IMR-90 (cell line): ENCODE measurements around the gene CIITA. TPM values are rescaled to one million over a fixed set of nuclear protein-coding genes. Genes with fewer than 3 reads are reported as not detected.

ENCODE experiments used
- ATAC-seq: fragments of 200-7000 bp; cut with Tn5 transposase; 2 replicates; pipeline ENCODE4 v1.9.1; 2020; ENCODE audit warnings: low read depth, mild to moderate bottlenecking, moderate library complexity
- BruUV-seq: library from RNA; stranded (reverse); fragments of 400-500 nt; replicated peaks from 2 replicates; lab custom pipeline; 2021; lab: Mats Ljungman, UMichigan
- CTCF ChIA-PET: fragments of 300-600 bp; formaldehyde crosslinking; extraction: SDS; loops from one replicate; lab custom pipeline; 2021; ENCODE audit warnings: antibody characterized with exemption; lab: Yijun Ruan, JAX
- POLR2A ChIA-PET: fragments of 300-600 bp; sonication (Branson Sonifier 250); formaldehyde crosslinking; loops from one replicate; lab custom pipeline; 2022; ENCODE audit warnings: antibody characterized with exemption; ENCODE audit not compliant: unreplicated experiment; lab: Charles Lee
- DNase-seq: peaks from one replicate; pipeline ENCODE4 v3.0.0; 2013
- H2AFZ ChIP-seq: replicated peaks from 2 replicates; pipeline ENCODE3; 2013; ENCODE audit warnings: low read length, mild to moderate bottlenecking; ENCODE audit not compliant: poor library complexity
- H2AK5ac ChIP-seq: 2 replicates; pipeline ENCODE4 v1.6.1; 2013; ENCODE audit warnings: low read depth, low read length, inconsistent platforms
- H2AK9ac ChIP-seq: replicated peaks from 2 replicates; pipeline ENCODE3; 2013; ENCODE audit warnings: mild to moderate bottlenecking, low read depth, low read length, moderate library complexity; ENCODE audit not compliant: poor library complexity
- H2BK120ac ChIP-seq: 2 replicates; pipeline ENCODE4 v1.6.1; 2013; ENCODE audit warnings: low read depth, low read length, inconsistent platforms
- H2BK15ac ChIP-seq: 3 replicates; pipeline ENCODE4 v1.6.1; 2013; ENCODE audit warnings: low read depth, low read length, inconsistent platforms
- H2BK20ac ChIP-seq: 2 replicates; pipeline ENCODE4 v1.6.1; 2013; ENCODE audit warnings: low read depth, mild to moderate bottlenecking, inconsistent platforms, low read length, moderate library complexity
- H2BK5ac ChIP-seq: 2 replicates; pipeline ENCODE4 v1.6.1; 2013; ENCODE audit warnings: mild to moderate bottlenecking, low read depth, low read length, inconsistent platforms; ENCODE audit not compliant: poor library complexity, severe bottlenecking
- H3K14ac ChIP-seq: replicated peaks from 2 replicates; pipeline ENCODE4 v1.6.1; 2013; ENCODE audit warnings: low read depth, low read length, inconsistent platforms
- H3K18ac ChIP-seq: 2 replicates; pipeline ENCODE4 v1.6.1; 2013; ENCODE audit warnings: low read depth, low read length, control low read depth
- H3K23ac ChIP-seq: 2 replicates; pipeline ENCODE4 v1.6.1; 2013; ENCODE audit warnings: low read depth, low read length, inconsistent platforms
- H3K27ac ChIP-seq: 2 replicates; pipeline ENCODE4 v1.5.1; 2013; ENCODE audit warnings: mild to moderate bottlenecking, control low read depth, low read length; ENCODE audit not compliant: insufficient read depth
- H3K27me3 ChIP-seq: 2 replicates; pipeline ENCODE4 v1.6.1; 2013; ENCODE audit warnings: low read length; ENCODE audit not compliant: control insufficient read depth, insufficient read depth
- H3K36me3 ChIP-seq: 2 replicates; pipeline ENCODE4 v1.6.1; 2013; ENCODE audit warnings: low read length, mixed read lengths; ENCODE audit not compliant: control insufficient read depth, insufficient read depth
- H3K4ac ChIP-seq: 2 replicates; pipeline ENCODE4 v1.6.1; 2013; ENCODE audit warnings: low read depth, low read length, inconsistent platforms
- H3K4me1 ChIP-seq: 2 replicates; pipeline ENCODE4 v1.6.1; 2013; ENCODE audit warnings: low read length, mixed read lengths; ENCODE audit not compliant: control insufficient read depth, insufficient read depth
- H3K4me2 ChIP-seq: 2 replicates; pipeline ENCODE4 v1.6.1; 2013; ENCODE audit warnings: low read depth, mild to moderate bottlenecking, control low read depth, low read length, moderate library complexity
- H3K4me3 ChIP-seq: 2 replicates; pipeline ENCODE4 v1.5.1; 2013; ENCODE audit warnings: low read depth, mild to moderate bottlenecking, control low read depth, low read length, moderate library complexity; ENCODE audit not compliant: insufficient read depth
- H3K56ac ChIP-seq: 2 replicates; pipeline ENCODE4 v1.6.1; 2013; ENCODE audit warnings: low read length, inconsistent platforms; ENCODE audit not compliant: insufficient read depth; ENCODE audit errors: extremely low read depth
- H3K79me1 ChIP-seq, 2 experiments: 2 replicates each; pipeline ENCODE4 v1.6.1; 2013; ENCODE audit warnings: low read length in 2 of 2, inconsistent platforms in 1 of 2, low read depth in 1 of 2
- H3K9ac ChIP-seq: 2 replicates; pipeline ENCODE4 v1.6.1; 2013; ENCODE audit warnings: low read depth, low read length, control low read depth
- H3K9me1 ChIP-seq: 2 replicates; pipeline ENCODE4 v1.6.1; 2013; ENCODE audit warnings: low read length, inconsistent platforms; ENCODE audit not compliant: insufficient read depth
- H3K9me3 ChIP-seq: 2 replicates; pipeline ENCODE4 v1.6.1; 2013; ENCODE audit warnings: low read length; ENCODE audit not compliant: control insufficient read depth, insufficient read depth
- H4K20me1 ChIP-seq: 2 replicates; pipeline ENCODE4 v1.6.1; 2013; ENCODE audit warnings: low read length, inconsistent platforms; ENCODE audit not compliant: insufficient read depth
- H4K5ac ChIP-seq: 2 replicates; pipeline ENCODE4 v1.6.1; 2013; ENCODE audit warnings: mild to moderate bottlenecking, low read depth, low read length, control low read depth
- H4K8ac ChIP-seq, 2 experiments: 2 replicates each; pipeline ENCODE4 v1.6.1; 2013; ENCODE audit warnings: low read depth in 2 of 2, low read length in 2 of 2, control low read depth in 1 of 2, inconsistent platforms in 1 of 2
- H4K91ac ChIP-seq: 2 replicates; pipeline ENCODE4 v1.6.1; 2013; ENCODE audit warnings: low read depth, low read length, inconsistent platforms; ENCODE audit not compliant: insufficient read depth
- BHLHE40 ChIP-seq: fragments of 150-350 bp; IDR thresholded peaks from 2 replicates; pipeline ENCODE4 v1.6.1; 2016; ENCODE audit warnings: mild to moderate bottlenecking, low read depth, low read length
- CEBPB ChIP-seq: IDR thresholded peaks from 2 replicates; pipeline ENCODE4 v1.6.1; 2012; ENCODE audit warnings: low read depth, low read length, improper control_type of control experiment
- CHD1 ChIP-seq: IDR thresholded peaks from 2 replicates; pipeline ENCODE4 v1.6.1; 2012; ENCODE audit warnings: low read depth, low read length, improper control_type of control experiment
- CTCF ChIP-seq: conservative IDR thresholded peaks from 2 replicates; pipeline ENCODE4 v1.5.1; 2012; ENCODE audit warnings: mild to moderate bottlenecking, low read depth, low read length, improper control_type of control experiment
- ELK1 ChIP-seq: fragments of 150-350 bp; IDR thresholded peaks from 2 replicates; pipeline ENCODE4 v1.6.1; 2016; ENCODE audit warnings: low read depth, mild to moderate bottlenecking, low read length, moderate library complexity, borderline replicate concordance
- FOS ChIP-seq: fragments of 150-350 bp; IDR thresholded peaks from 2 replicates; pipeline ENCODE4 v1.6.1; 2016; ENCODE audit warnings: low read depth, low read length
- MAFK ChIP-seq: IDR thresholded peaks from 2 replicates; pipeline ENCODE4 v1.6.1; 2012; ENCODE audit warnings: low read depth, low read length, improper control_type of control experiment
- MXI1 ChIP-seq: IDR thresholded peaks from 2 replicates; pipeline ENCODE4 v1.6.1; 2012; ENCODE audit warnings: low read depth, mild to moderate bottlenecking, low read length, moderate library complexity, borderline replicate concordance
- NFE2L2 ChIP-seq: fragments of 150-350 bp; IDR thresholded peaks from 2 replicates; pipeline ENCODE4 v1.6.1; 2016; ENCODE audit warnings: low read depth, mild to moderate bottlenecking, low read length
- POLR2A ChIP-seq: IDR thresholded peaks from 2 replicates; pipeline ENCODE4 v1.6.1; 2012; ENCODE audit warnings: mild to moderate bottlenecking, low read depth, low read length
- RAD21 ChIP-seq: IDR thresholded peaks from 2 replicates; pipeline ENCODE4 v1.6.1; 2012; ENCODE audit warnings: low read length, improper control_type of control experiment
- RFX5 ChIP-seq: IDR thresholded peaks from 2 replicates; pipeline ENCODE4 v1.8.0; 2012; ENCODE audit warnings: low read depth, mild to moderate bottlenecking, low read length, moderate library complexity
- SMC3 ChIP-seq: fragments of 150-350 bp; IDR thresholded peaks from 2 replicates; pipeline ENCODE4 v1.6.1; 2016; ENCODE audit warnings: low read depth, mild to moderate bottlenecking, antibody characterized with exemption, low read length, moderate library complexity
- USF2 ChIP-seq: fragments of 150-350 bp; IDR thresholded peaks from 2 replicates; pipeline ENCODE4 v1.6.1; 2017; ENCODE audit warnings: mild to moderate bottlenecking, antibody characterized with exemption, low read length, low read depth
- WGBS, 2 experiments: methylation state at CpG; one replicate each; pipeline versions ENCODE4 v1.1.5 to v1.1.7; 2013; ENCODE audit warnings: missing lambda C conversion rate in 2 of 2; ENCODE audit not compliant: insufficient read length in 1 of 2; ENCODE audit errors: extremely low coverage in 2 of 2; 5-methylcytosine and 5-hydroxymethylcytosine counted together
- dilution Hi-C: fragments of 300-500 bp; cut with HindIII; formaldehyde crosslinking; loops from one replicate; pipeline ENCODE4 v1.14.3; 2018; ENCODE audit warnings: low sequenced_read_pairs; ENCODE audit not compliant: unreplicated experiment
- in situ Hi-C: fragments of 300-500 bp; cut with MboI; formaldehyde crosslinking; loops from 3 replicates; pipeline ENCODE4 v1.14.3; 2019; ENCODE audit warnings: low sequenced_read_pairs, inconsistent platforms, mixed read lengths
- intact Hi-C: fragments of 100-400 bp; cut with micrococcal nuclease; formaldehyde crosslinking; loops from 2 replicates; pipeline ENCODE4 v1.10.0; 2022
- polyA plus RNA-seq, 3 experiments: library from polyadenylated mRNA; depleted of rRNA; stranded (reverse); fragments of >200 nt; gene quantifications; 2 replicates each; pipeline ENCODE4 v1.2.3, GENCODE V29; 2012; ENCODE audit warnings: low replicate concordance in 1 of 3
- total RNA-seq: library from RNA; depleted of rRNA; stranded (reverse); fragments of >200 nt; gene quantifications from 2 replicates; pipeline ENCODE4 v1.2.3, GENCODE V29; 2012

Gene CIITA
- total and polyA plus RNA-seq, 2 of the 4 experiments (the other 2 are of a cell fraction), result 0.10 TPM; not detected in 1

GRCh38 chr16:10918294-10919002, 41.4 kb downstream of the CIITA start:
- no peak overlapping the region for H3K4me3 ChIP-seq
- H3K36me3 ChIP-seq, result 0 out of 2 replicates have a peak, but pooled peaks cover 1% of the 10 kb centered on the region
- intact Hi-C loops, result loop anchor here (1.0 to 5.0 kb wide), 5 partner anchors 161 to 489 kb away; no protein-coding TSS in a partner anchor
- dilution Hi-C loops, result no loop called here
- peak overlapping the region; percentile 20 for H2AK9ac ChIP-seq
- 39% methylated on average over 4 of the region's 21 CpGs; no CpG with 5 or more reads in 1 of the 2 experiments for WGBS, 2 experiments
- no peak overlapping the region for H3K18ac ChIP-seq
- H3K23ac ChIP-seq, result no peak overlapping the region
- no peak overlapping the region for H2BK20ac ChIP-seq
- no peak overlapping the region for H3K4ac ChIP-seq
- peaks cover 5% of the 10 kb centered on the region for H3K4me1 ChIP-seq
- H3K27ac ChIP-seq, result no peak overlapping the region
- no peak overlapping the region for H4K91ac ChIP-seq
- ChIA-PET POLR2A (no interaction called here), CTCF (interaction anchor here (0.6 to 1.7 kb wide), 8 partner anchors 8 to 1840 kb away, joined by 3 to 7 read pairs (median 4); no protein-coding TSS in a partner anchor)
- no peak overlapping the region for H2AK5ac ChIP-seq
- H3K79me1 ChIP-seq, result no peaks in the 10 kb centered on the region
- no peaks in the 10 kb centered on the region for H4K20me1 ChIP-seq
- H3K56ac ChIP-seq, result no peak overlapping the region
- H3K9ac ChIP-seq, result no peak overlapping the region
- no peaks in the 10 kb centered on the region for H3K9me3 ChIP-seq
- H3K4me2 ChIP-seq, result no peak overlapping the region
- H3K27me3 ChIP-seq, result peaks cover 4% of the 10 kb centered on the region; the same call in 1 of the 2 replicates
- H4K5ac ChIP-seq, result no peak overlapping the region
- H3K9me1 ChIP-seq, result no peaks in the 10 kb centered on the region
- H3K14ac ChIP-seq, result no peak overlapping the region
- H2BK120ac ChIP-seq, result no peak overlapping the region
- DNase-seq (peak; percentile 92), ATAC-seq (peak; percentile 98)
- no peak overlapping the region for H2BK15ac ChIP-seq
- in situ Hi-C loops, result loop anchor here (10.0 to 25.0 kb wide), 2 partner anchors 394 to 656 kb away; no protein-coding TSS in a partner anchor
- peak overlapping the region; percentile 71 for H2AFZ ChIP-seq
- no TSS peak for BruUV-seq
- no peak overlapping the region for H4K8ac ChIP-seq
- H2BK5ac ChIP-seq, result no peak overlapping the region
- TF ChIP-seq POLR2A (0 out of 2 replicates have a peak, but pooled peaks have one; percentile 25), FOS (no peak), CHD1 (no peak), ELK1 (no peak), CEBPB (0 out of 2 replicates have a peak, but pooled peaks have one; percentile 9), NFE2L2 (no peak), SMC3 (peak; percentile 77), MAFK (no peak), BHLHE40 (no peak), MXI1 (no peak), CTCF (peak; percentile 94), RAD21 (peak; percentile 93), RFX5 (no peak), USF2 (no peak)
